Keratinocyte (primary cell): Measurements from ENCODE around the gene NCK2.

Experiments used
- CTCF ChIP-seq, 3 experiments: IDR thresholded peaks in 1 of 3; conservative IDR thresholded peaks in 1 of 3; optimal IDR thresholded peaks in 1 of 3; 2 replicates in 2 of 3; 3 replicates in 1 of 3; pipeline versions ENCODE3 to v1.5.1; 2011; ENCODE audit warnings: low read length in 3 of 3, mild to moderate bottlenecking in 3 of 3, moderate library complexity in 2 of 3, control low read depth in 1 of 3, inconsistent platforms in 1 of 3; ENCODE audit not compliant: insufficient read depth in 2 of 3; ENCODE audit errors: extremely low read depth in 1 of 3
- EZH2 ChIP-seq: IDR thresholded peaks from one replicate; pipeline ENCODE4 v1.6.1; 2012; ENCODE audit warnings: inconsistent platforms, mild to moderate bottlenecking, low read length, moderate library complexity

- TF ChIP-seq CTCF (optimal IDR thresholded peaks at IDR 0.05 in 1 of 3, IDR thresholded peaks at IDR 0.05 in 1 of 3, conservative IDR thresholded peaks at IDR 0.05 in 1 of 3; ENCODE audit: extremely low read depth in 1 of 3, insufficient read depth in 2 of 3, low read length in 3 of 3): no peak
- TF ChIP-seq EZH2: no peak
These were observed 79.7 kb downstream of the NCK2 start for GRCh38 chr2:105824446-105824845.
